ENCODE results near the gene CEP72.

The CEP72 gene

GRCh38 chr5:672329-673160 is 60.4 kb downstream of the CEP72 start:
- Histone ChIP-seq H2AFZ (ENCODE audit: low read depth) (no peak overlapping the region), H3K27ac (peak overlapping the region; percentile 67), H4K20me1 (ENCODE audit: insufficient read depth) (no peaks in the 10 kb centered on the region), H3K36me3 (ENCODE audit: insufficient read depth) (no peaks in the 10 kb centered on the region), H3K4me3 (IDR thresholded peaks at IDR 0.05; ENCODE audit: insufficient read depth, low read depth, low read length) (no peak overlapping the region), H3K4me2 (peak overlapping the region; percentile 69), H3K27me3 (ENCODE audit: insufficient read depth, low read depth) (no peaks in the 10 kb centered on the region), H3K9ac (peak overlapping the region; percentile 55), H3K4me1 (ENCODE audit: low read depth, poor library complexity, severe bottlenecking) (peaks cover 23% of the 10 kb centered on the region), H3K79me2 (ENCODE audit: insufficient read depth, low read depth) (no peaks in the 10 kb centered on the region)
- TF ChIP-seq CTCF (conservative IDR thresholded peaks at IDR 0.05; ENCODE audit: low read depth, low read length): no peak

DNA sequence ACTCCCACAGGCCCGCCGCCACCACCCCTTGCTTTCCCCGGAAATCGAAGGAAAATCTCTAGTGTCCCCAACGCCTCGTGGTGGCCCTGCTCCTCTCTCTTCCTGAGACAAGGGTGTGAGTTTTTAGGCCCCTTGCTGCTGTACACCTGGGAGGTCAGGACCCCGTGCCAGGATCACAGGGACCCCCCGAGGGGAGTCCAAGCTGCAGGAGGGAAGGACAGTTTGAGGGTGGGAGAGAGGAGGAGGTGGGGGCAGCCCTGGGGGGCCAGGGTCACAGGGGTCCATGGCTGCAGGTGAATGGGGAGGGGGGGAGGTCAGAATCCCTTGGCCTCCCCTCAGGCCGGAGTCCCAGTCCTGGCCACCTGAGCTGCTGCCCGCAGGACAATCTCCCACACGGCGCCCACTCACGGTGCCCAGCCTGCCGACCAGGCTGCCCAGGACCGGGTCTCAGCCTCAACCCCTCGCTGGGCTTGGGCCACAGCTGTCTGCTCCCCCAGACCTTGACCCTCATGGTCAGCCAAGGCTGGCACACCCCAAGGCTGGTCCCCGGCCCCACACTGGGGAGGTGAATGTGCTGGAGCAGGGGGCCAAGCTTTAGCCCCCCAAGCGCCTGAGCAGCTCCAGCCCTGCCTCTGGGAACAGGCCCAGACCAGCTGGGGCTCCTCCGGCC is 61.2 kb downstream of the CEP72 start:
- H3K79me2 ChIP-seq (ENCODE audit: insufficient read depth, low read depth): no peaks in the 10 kb centered on the region
- no peak overlapping the region for H3K4me3 ChIP-seq (IDR thresholded peaks at IDR 0.05; ENCODE audit: insufficient read depth, low read depth, low read length)
- peaks cover 23% of the 10 kb centered on the region for H3K4me1 ChIP-seq (ENCODE audit: low read depth, poor library complexity, severe bottlenecking)
- no peaks in the 10 kb centered on the region for H4K20me1 ChIP-seq (ENCODE audit: insufficient read depth)
- H3K27me3 ChIP-seq (ENCODE audit: insufficient read depth, low read depth): no peaks in the 10 kb centered on the region
- H2AFZ ChIP-seq (ENCODE audit: low read depth): no peak overlapping the region
- peak overlapping the region; percentile 69; the same call in 1 of the 2 replicates for H3K4me2 ChIP-seq
- H3K9ac ChIP-seq: peak overlapping the region; percentile 55; the same call in 1 of the 2 replicates
- no peak for TF ChIP-seq CTCF (conservative IDR thresholded peaks at IDR 0.05; ENCODE audit: low read depth, low read length)
- no peaks in the 10 kb centered on the region for H3K36me3 ChIP-seq (ENCODE audit: insufficient read depth)
- peak overlapping the region; percentile 67 for H3K27ac ChIP-seq

- Histone ChIP-seq H2AFZ (ENCODE audit: low read depth) (no peak overlapping the region), H3K4me1 (ENCODE audit: low read depth, poor library complexity, severe bottlenecking) (peaks cover 23% of the 10 kb centered on the region), H3K27ac (no peak overlapping the region), H3K4me2 (no peak overlapping the region; the same call in 1 of the 2 replicates), H3K4me3 (IDR thresholded peaks at IDR 0.05; ENCODE audit: insufficient read depth, low read depth, low read length) (no peak overlapping the region), H3K27me3 (ENCODE audit: insufficient read depth, low read depth) (no peaks in the 10 kb centered on the region), H3K79me2 (ENCODE audit: insufficient read depth, low read depth) (no peaks in the 10 kb centered on the region), H3K36me3 (ENCODE audit: insufficient read depth) (no peaks in the 10 kb centered on the region), H4K20me1 (ENCODE audit: insufficient read depth) (no peaks in the 10 kb centered on the region), H3K9ac (peak overlapping the region; percentile 55; the same call in 1 of the 2 replicates)
- no peak for TF ChIP-seq CTCF (conservative IDR thresholded peaks at IDR 0.05; ENCODE audit: low read depth, low read length)
Measured at GRCh38 chr5:673831-674629, 61.9 kb downstream of the CEP72 start.

GRCh38 chr5:674630-675011 is 62.5 kb downstream of the CEP72 start:
- Histone ChIP-seq H4K20me1 (ENCODE audit: insufficient read depth) (no peaks in the 10 kb centered on the region), H3K27ac (no peak overlapping the region), H3K4me3 (IDR thresholded peaks at IDR 0.05; ENCODE audit: insufficient read depth, low read depth, low read length) (no peak overlapping the region), H2AFZ (ENCODE audit: low read depth) (no peak overlapping the region), H3K36me3 (ENCODE audit: insufficient read depth) (no peaks in the 10 kb centered on the region), H3K27me3 (ENCODE audit: insufficient read depth, low read depth) (no peaks in the 10 kb centered on the region), H3K79me2 (ENCODE audit: insufficient read depth, low read depth) (no peaks in the 10 kb centered on the region), H3K4me2 (no peak overlapping the region), H3K9ac (no peak overlapping the region), H3K4me1 (ENCODE audit: low read depth, poor library complexity, severe bottlenecking) (peaks cover 23% of the 10 kb centered on the region)
- no peak for TF ChIP-seq CTCF (conservative IDR thresholded peaks at IDR 0.05; ENCODE audit: low read depth, low read length)

Measured in KMS-11 (cell line).